Endodermal cell (in vitro differentiated cells): ENCODE measurements around the gene SPIRE2. TPM values are rescaled to one million over a fixed set of nuclear protein-coding genes. Genes with fewer than 3 reads are reported as not detected.

Experiments
- DNase-seq: peaks from one replicate; pipeline ENCODE4 v3.0.0-alpha.2; 2017
- H3K27ac ChIP-seq: 2 replicates; pipeline ENCODE4 v1.5.1; 2013; ENCODE audit warnings: mild to moderate bottlenecking, low read depth, low read length, moderate library complexity
- H3K27me3 ChIP-seq: 2 replicates; pipeline ENCODE4 v1.6.1; 2013; ENCODE audit warnings: mild to moderate bottlenecking, low read length, moderate library complexity; ENCODE audit not compliant: insufficient read depth, control insufficient read depth, poor library complexity, severe bottlenecking
- H3K36me3 ChIP-seq: 2 replicates; pipeline ENCODE4 v1.7.0; 2013; ENCODE audit warnings: mild to moderate bottlenecking, low read length, moderate library complexity; ENCODE audit not compliant: control insufficient read depth, insufficient read depth
- H3K4me1 ChIP-seq: one replicate; pipeline ENCODE4 v1.7.0; 2013; ENCODE audit warnings: low read length; ENCODE audit not compliant: control insufficient read depth, insufficient read depth
- H3K4me3 ChIP-seq: 2 replicates; pipeline ENCODE4 v1.5.1; 2013; ENCODE audit warnings: mild to moderate bottlenecking, low read length, moderate library complexity
- H3K9ac ChIP-seq: 2 replicates; pipeline ENCODE4 v1.6.1; 2013; ENCODE audit warnings: mild to moderate bottlenecking, low read length, moderate library complexity; ENCODE audit not compliant: poor library complexity, severe bottlenecking; ENCODE audit errors: extremely low read depth
- H3K9me3 ChIP-seq: 2 replicates; pipeline ENCODE4 v1.6.1; 2013; ENCODE audit warnings: mild to moderate bottlenecking, low read length, moderate library complexity; ENCODE audit not compliant: control insufficient read depth
- H3K27ac Mint-ChIP-seq: 2 replicates; pipeline ENCODE4 v1.8.0; 2020; ENCODE audit warnings: mixed read lengths
- H3K27me3 Mint-ChIP-seq: 2 replicates; pipeline ENCODE4 v1.8.0; 2021; ENCODE audit warnings: mild to moderate bottlenecking, mixed read lengths; ENCODE audit not compliant: insufficient read depth
- H3K36me3 Mint-ChIP-seq: 2 replicates; pipeline ENCODE4 v1.8.0; 2020; ENCODE audit warnings: low read depth, mixed read lengths
- H3K4me1 Mint-ChIP-seq: 2 replicates; pipeline ENCODE4 v1.8.0; 2020; ENCODE audit warnings: mixed read lengths
- H3K4me3 Mint-ChIP-seq: 2 replicates; pipeline ENCODE4 v1.8.0; 2020; ENCODE audit warnings: mild to moderate bottlenecking, moderate library complexity, mixed read lengths
- H3K9me3 Mint-ChIP-seq: 2 replicates; pipeline ENCODE4 v1.8.0; 2020; ENCODE audit warnings: mild to moderate bottlenecking, mixed read lengths
- WGBS, 2 experiments: methylation state at CpG; one replicate each; pipeline versions ENCODE4 v1.1.5 to v1.1.7; 2013; ENCODE audit warnings: missing lambda C conversion rate in 2 of 2, mixed read lengths in 1 of 2; ENCODE audit not compliant: insufficient coverage in 1 of 2, insufficient read length in 1 of 2; 5-methylcytosine and 5-hydroxymethylcytosine counted together
- total RNA-seq, 2 donors: library from RNA; stranded (reverse); fragmentation: NEBNext Ultra II Directional in 1 of 2; extraction: Animal tissue kit (Norgen Biotek cat#: 25700) in 1 of 2; gene quantifications; 2 replicates in 1 of 2; 3 replicates in 1 of 2; pipeline ENCODE4 v1.2.1, GENCODE V29; 2021
- TF ChIP-seq, protein P1 (sequence below): fragments of 200-600 bp; sonication (generic); conservative IDR thresholded peaks from 2 replicates; pipeline ENCODE4 v1.5.0; 2021; ENCODE audit warnings: antibody characterized with exemption, mild to moderate bottlenecking

Gene SPIRE2
- total RNA-seq, 2 donors from 2014 or later = 12.8 to 12.9 TPM

DNA sequence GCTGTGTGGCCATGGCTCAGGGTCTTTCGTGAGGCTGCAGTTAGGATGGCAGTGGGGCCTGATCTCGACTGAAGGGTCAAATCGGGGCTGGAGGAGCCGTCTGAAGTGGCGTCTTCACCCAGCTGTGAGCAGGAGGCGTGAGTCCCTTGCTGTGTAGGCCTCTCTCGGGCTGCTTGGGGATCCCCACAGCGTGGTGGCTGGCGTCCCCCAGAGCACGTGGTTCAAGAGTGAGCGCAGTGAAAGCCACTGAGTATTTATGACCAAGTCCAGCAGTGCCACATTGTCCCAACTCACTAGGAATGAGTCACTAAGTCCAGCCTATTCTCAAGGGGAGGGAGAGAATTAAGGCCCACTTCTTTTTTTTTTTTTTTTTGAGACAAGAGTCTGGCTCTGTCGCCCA, 33.4 kb downstream of the SPIRE2 start:
- Histone ChIP-seq H3K4me1 (no peaks in the 10 kb centered on the region), H3K9me3 (no peaks in the 10 kb centered on the region), H3K36me3 (peaks cover 10% of the 10 kb centered on the region), H3K4me3 (no peak overlapping the region), H3K9ac (no peak overlapping the region), H3K27me3 (no peaks in the 10 kb centered on the region), H3K27ac (no peak overlapping the region)
- peaks cover 19% of the 10 kb centered on the region for H3K36me3 Mint-ChIP-seq
- no peak overlapping the region for H3K4me3 Mint-ChIP-seq
- no peak for DNase-seq
- TF ChIP-seq, protein P1, sequence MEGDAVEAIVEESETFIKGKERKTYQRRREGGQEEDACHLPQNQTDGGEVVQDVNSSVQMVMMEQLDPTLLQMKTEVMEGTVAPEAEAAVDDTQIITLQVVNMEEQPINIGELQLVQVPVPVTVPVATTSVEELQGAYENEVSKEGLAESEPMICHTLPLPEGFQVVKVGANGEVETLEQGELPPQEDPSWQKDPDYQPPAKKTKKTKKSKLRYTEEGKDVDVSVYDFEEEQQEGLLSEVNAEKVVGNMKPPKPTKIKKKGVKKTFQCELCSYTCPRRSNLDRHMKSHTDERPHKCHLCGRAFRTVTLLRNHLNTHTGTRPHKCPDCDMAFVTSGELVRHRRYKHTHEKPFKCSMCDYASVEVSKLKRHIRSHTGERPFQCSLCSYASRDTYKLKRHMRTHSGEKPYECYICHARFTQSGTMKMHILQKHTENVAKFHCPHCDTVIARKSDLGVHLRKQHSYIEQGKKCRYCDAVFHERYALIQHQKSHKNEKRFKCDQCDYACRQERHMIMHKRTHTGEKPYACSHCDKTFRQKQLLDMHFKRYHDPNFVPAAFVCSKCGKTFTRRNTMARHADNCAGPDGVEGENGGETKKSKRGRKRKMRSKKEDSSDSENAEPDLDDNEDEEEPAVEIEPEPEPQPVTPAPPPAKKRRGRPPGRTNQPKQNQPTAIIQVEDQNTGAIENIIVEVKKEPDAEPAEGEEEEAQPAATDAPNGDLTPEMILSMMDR = no peak
- H3K27ac Mint-ChIP-seq = no peak overlapping the region
- no peaks in the 10 kb centered on the region for H3K4me1 Mint-ChIP-seq
- H3K27me3 Mint-ChIP-seq = no peaks in the 10 kb centered on the region
- peaks cover 2% of the 10 kb centered on the region for H3K9me3 Mint-ChIP-seq
- 90 to 94% methylated on average over 11 to 12 of the region's 12 CpGs for WGBS, 2 experiments

DNA sequence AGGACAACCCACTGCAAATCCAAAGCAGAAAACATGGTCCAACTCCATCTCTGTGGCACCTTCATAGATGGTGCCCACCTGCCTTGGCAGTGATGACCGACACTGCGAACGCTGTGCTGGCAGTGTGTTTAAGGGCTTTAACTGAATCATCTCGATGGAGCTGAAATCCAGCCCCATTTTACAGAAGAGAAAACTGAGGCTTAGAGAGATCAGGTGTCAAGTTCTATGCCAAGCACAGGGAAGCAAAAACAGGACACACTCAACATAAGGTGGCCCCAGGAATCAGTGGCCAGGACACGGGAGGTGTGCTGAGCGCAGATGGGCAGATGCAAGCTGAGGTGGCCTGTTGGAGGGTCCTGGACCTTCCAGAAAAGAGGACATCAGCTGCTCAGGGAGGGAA, 34.5 kb downstream of the SPIRE2 start:
- H3K4me1 Mint-ChIP-seq = no peaks in the 10 kb centered on the region
- H3K4me3 Mint-ChIP-seq = no peak overlapping the region
- no peaks in the 10 kb centered on the region for H3K27me3 Mint-ChIP-seq
- WGBS, 2 experiments = 96 to 97% methylated on average over 6 of the region's 6 CpGs
- Histone ChIP-seq H3K4me3 (no peak overlapping the region), H3K9me3 (peaks cover 10% of the 10 kb centered on the region), H3K27me3 (no peaks in the 10 kb centered on the region), H3K27ac (no peak overlapping the region), H3K36me3 (peaks cover 11% of the 10 kb centered on the region), H3K9ac (no peak overlapping the region), H3K4me1 (no peaks in the 10 kb centered on the region)
- TF ChIP-seq, protein P1 = no peak
- peaks cover 21% of the 10 kb centered on the region for H3K36me3 Mint-ChIP-seq
- no peak for DNase-seq
- peaks cover 13% of the 10 kb centered on the region for H3K9me3 Mint-ChIP-seq
- no peak overlapping the region for H3K27ac Mint-ChIP-seq

DNA sequence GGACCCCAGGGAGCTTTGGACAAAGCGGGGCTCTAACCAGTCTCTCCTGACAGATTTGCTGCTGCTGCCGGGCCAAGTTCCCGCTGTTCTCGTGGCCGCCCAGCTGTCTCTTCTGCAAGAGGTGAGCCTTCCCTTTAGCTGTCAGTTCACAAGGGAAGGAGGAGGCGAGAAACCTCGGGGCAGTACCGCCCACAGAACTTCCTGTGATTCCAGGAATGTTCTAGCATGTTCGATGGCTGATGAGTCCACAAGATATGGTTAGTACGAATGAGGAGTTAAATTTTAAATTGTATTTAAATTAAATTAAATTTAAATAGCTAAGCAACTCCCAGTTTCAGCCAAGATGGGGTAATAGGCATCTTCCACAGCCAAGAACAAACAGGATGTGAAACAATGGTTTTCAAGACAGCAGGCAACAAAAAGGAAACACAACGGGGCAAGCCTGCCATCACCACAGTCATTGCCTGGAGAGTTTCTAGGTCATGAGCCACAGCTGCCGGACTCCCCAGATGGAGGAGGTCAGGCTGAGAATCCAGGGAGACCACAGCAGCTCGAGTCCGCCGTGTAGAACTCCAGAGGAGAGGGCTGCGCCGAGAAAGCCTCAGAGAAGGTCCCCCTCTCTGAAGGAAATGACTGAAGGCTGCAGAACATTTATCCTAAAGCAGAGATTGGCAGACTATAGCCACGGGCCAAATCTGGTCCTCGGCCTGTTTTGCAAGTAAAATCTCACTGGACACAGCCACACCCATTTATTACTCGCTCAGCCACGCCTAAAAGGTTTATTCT, 35.7 kb downstream of the SPIRE2 start:
- no peaks in the 10 kb centered on the region for H3K27me3 Mint-ChIP-seq
- 91 to 93% methylated on average over 16 to 20 of the region's 21 CpGs for WGBS, 2 experiments
- Histone ChIP-seq H3K9me3 (peaks cover 19% of the 10 kb centered on the region), H3K27me3 (no peaks in the 10 kb centered on the region), H3K4me3 (no peak overlapping the region), H3K36me3 (peaks cover 17% of the 10 kb centered on the region), H3K9ac (no peak overlapping the region), H3K4me1 (no peaks in the 10 kb centered on the region), H3K27ac (no peak overlapping the region)
- TF ChIP-seq, protein P1 = no peak
- peaks cover 20% of the 10 kb centered on the region for H3K9me3 Mint-ChIP-seq
- H3K4me1 Mint-ChIP-seq = no peaks in the 10 kb centered on the region
- no peak for DNase-seq
- H3K4me3 Mint-ChIP-seq = no peak overlapping the region
- H3K27ac Mint-ChIP-seq = no peak overlapping the region
- H3K36me3 Mint-ChIP-seq = peaks cover 23% of the 10 kb centered on the region
